Measurements from ENCODE around the gene KRT5. TPM values are rescaled to one million over a fixed set of nuclear protein-coding genes. Genes with fewer than 3 reads are reported as not detected.
"Not testable (repeated sequence)": the region's sequence is repeated elsewhere in the genome, so short reads cannot be mapped to it uniquely, and the experiment has no call there.

KRT5 gene
- total RNA-seq, 1 experiment from 2014 or later: 89.7 TPM

- H3K4me3 ChIP-seq: no peak overlapping the region
- H3K4me1 ChIP-seq (replicated peaks; ENCODE audit: insufficient read depth): peaks cover 6% of the 10 kb centered on the region
- no peaks in the 10 kb centered on the region for H4K20me1 ChIP-seq (ENCODE audit: insufficient read depth)
- H3K27me3 ChIP-seq (ENCODE audit: insufficient read depth, low read depth): no peaks in the 10 kb centered on the region
- ChIA-PET POLR2A (ENCODE audit: unreplicated experiment) (no interaction called here), CTCF (no interaction called here)
- TF ChIP-seq EZH2 (IDR thresholded peaks at IDR 0.05; ENCODE audit: low read depth) (no peak), CTCF (conservative IDR thresholded peaks at IDR 0.05) (no peak)
- H2AFZ ChIP-seq: no peak overlapping the region
- H3K9me3 ChIP-seq (ENCODE audit: insufficient read depth, low read depth): no peaks in the 10 kb centered on the region
- H3F3A ChIP-seq (ENCODE audit: insufficient read depth, low read depth): peaks cover 5% of the 10 kb centered on the region; the same call in 1 of the 2 replicates
- H3K9me2 ChIP-seq (ENCODE audit: insufficient read depth): no peaks in the 10 kb centered on the region
- DNase-seq: no peak
- intact Hi-C loops (cut with micrococcal nuclease; ENCODE audit: unreplicated experiment): no loop called here
- BruUV-seq (replicated peaks): no TSS peak
- no peak overlapping the region for H3K4me2 ChIP-seq
- no peak overlapping the region for H3K27ac ChIP-seq
- no peaks in the 10 kb centered on the region for H3K36me3 ChIP-seq (ENCODE audit: low read depth)
- no peaks in the 10 kb centered on the region for H3K79me2 ChIP-seq (ENCODE audit: low read depth)
These were observed 31.5 kb downstream of the KRT5 start for GRCh38 chr12:52488736-52489135.

GRCh38 chr12:52487744-52488443 lies 32.3 kb downstream of the KRT5 start:
- CTCF ChIA-PET; POLR2A ChIA-PET (ENCODE audit: unreplicated experiment): not testable (repeated sequence)

GRCh38 chr12:52487211-52487610 lies 33.0 kb downstream of the KRT5 start:
- ChIA-PET POLR2A (ENCODE audit: unreplicated experiment) (no interaction called here), CTCF (interaction anchor here (0.6 kb wide), 1 partner anchor 1723 kb away, joined by 11 read pairs; the partner anchor contains the start of gene ATF1)
- no peak overlapping the region for H3K4me3 ChIP-seq
- no peak overlapping the region for H3K27ac ChIP-seq
- DNase-seq: no peak
- H3K4me2 ChIP-seq: no peak overlapping the region
- intact Hi-C loops (cut with micrococcal nuclease; ENCODE audit: unreplicated experiment): no loop called here
- H4K20me1 ChIP-seq (ENCODE audit: insufficient read depth): no peaks in the 10 kb centered on the region
- no peaks in the 10 kb centered on the region for H3K79me2 ChIP-seq (ENCODE audit: low read depth)
- no peaks in the 10 kb centered on the region for H3K9me3 ChIP-seq (ENCODE audit: insufficient read depth, low read depth)
- H3K9me2 ChIP-seq (ENCODE audit: insufficient read depth): no peaks in the 10 kb centered on the region
- no peak for TF ChIP-seq EZH2 (IDR thresholded peaks at IDR 0.05; ENCODE audit: low read depth)
- TF ChIP-seq CTCF (conservative IDR thresholded peaks at IDR 0.05): no peak
- no peak overlapping the region for H2AFZ ChIP-seq
- no peaks in the 10 kb centered on the region for H3K4me1 ChIP-seq (replicated peaks; ENCODE audit: insufficient read depth)
- H3K36me3 ChIP-seq (ENCODE audit: low read depth): no peaks in the 10 kb centered on the region
- BruUV-seq (replicated peaks): no TSS peak
- H3K27me3 ChIP-seq (ENCODE audit: insufficient read depth, low read depth): no peaks in the 10 kb centered on the region
- no peaks in the 10 kb centered on the region for H3F3A ChIP-seq (ENCODE audit: insufficient read depth, low read depth)

More at GRCh38 chr12:52487744-52488443, 32.3 kb downstream of the KRT5 start:
- H3K36me3 ChIP-seq (ENCODE audit: low read depth); intact Hi-C loops (cut with micrococcal nuclease; ENCODE audit: unreplicated experiment); DNase-seq; H3K27me3 ChIP-seq (ENCODE audit: insufficient read depth, low read depth); H3K4me3 ChIP-seq; H3K4me2 ChIP-seq; H3K9me3 ChIP-seq (ENCODE audit: insufficient read depth, low read depth); H3K4me1 ChIP-seq (replicated peaks; ENCODE audit: insufficient read depth); H3K27ac ChIP-seq; BruUV-seq (replicated peaks); H3F3A ChIP-seq (ENCODE audit: insufficient read depth, low read depth); H3K9me2 ChIP-seq (ENCODE audit: insufficient read depth); H4K20me1 ChIP-seq (ENCODE audit: insufficient read depth); H3K79me2 ChIP-seq (ENCODE audit: low read depth); H2AFZ ChIP-seq: not testable (repeated sequence)

Data from PC-9 (cell line).